Stimulated activated CD4-positive, alpha-beta T cell treated with anti-CD3 and anti-CD28 coated beads, Interleukin-1b, Interleukin-23, amount 100 ng/mL, for 24 hours (primary cell): ENCODE measurements around the gene DKC1.
"Not testable (repeated sequence)": the region's sequence is repeated elsewhere in the genome, so short reads cannot be mapped to it uniquely, and the experiment has no call there.

ENCODE experiments used
- DNase-seq, 4 experiments: peaks; one replicate each; pipeline ENCODE4 v3.0.0-alpha.2; 2020; ENCODE audit warnings: low read depth in 4 of 4, low spot score in 1 of 4

The DKC1 gene

DNA sequence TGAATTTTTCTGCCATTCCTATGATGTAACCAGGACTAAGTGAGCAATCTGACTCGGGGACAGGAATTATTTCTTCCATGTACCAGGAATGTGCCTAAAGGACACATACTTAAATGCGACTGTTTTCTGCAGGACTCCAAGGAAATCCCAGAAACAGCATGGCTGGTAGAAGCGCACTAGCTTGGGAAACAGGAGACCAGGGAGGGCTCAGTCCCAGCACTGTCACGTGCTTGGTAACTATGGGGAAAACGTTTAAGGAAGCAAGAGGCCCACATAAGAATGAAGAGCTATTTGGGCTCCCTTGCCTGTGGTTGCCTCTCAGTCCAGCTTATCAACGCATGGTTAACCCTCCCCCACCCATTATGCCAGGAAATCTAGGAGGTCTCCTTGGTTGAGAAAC is 23.1 kb downstream of the DKC1 start:
- DNase-seq = no peak

GRCh38 chrX:154791467-154791866 is 28.8 kb downstream of the DKC1 start:
- DNase-seq = no peak

- DNase-seq = no peak
Measured at GRCh38 chrX:154791939-154792338, 29.3 kb downstream of the DKC1 start.

GRCh38 chrX:154793084-154793795 is 30.6 kb downstream of the DKC1 start:
- no peak for DNase-seq

DNA sequence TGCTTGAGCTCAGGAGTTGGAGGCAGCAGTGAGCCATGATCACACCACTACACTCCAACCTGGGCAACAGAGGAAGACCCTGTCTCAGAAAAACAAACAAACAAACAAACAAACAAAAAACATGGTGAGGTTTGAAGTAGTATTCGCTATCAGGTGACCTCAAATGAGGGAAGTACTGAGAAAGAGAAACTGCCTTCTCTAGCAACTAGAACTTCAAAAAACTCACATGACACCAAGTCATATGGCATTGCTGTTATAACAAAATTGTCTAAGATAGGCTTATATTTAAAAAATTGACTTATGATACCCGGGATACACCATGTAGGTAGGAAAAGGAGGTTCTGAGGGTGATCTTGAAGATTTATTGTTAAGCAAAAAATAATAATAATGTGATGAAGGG is 32.4 kb downstream of the DKC1 start:
- no peak for DNase-seq

- DNase-seq = no peak
Measured at GRCh38 chrX:154797006-154797405, 34.3 kb downstream of the DKC1 start.

DNA sequence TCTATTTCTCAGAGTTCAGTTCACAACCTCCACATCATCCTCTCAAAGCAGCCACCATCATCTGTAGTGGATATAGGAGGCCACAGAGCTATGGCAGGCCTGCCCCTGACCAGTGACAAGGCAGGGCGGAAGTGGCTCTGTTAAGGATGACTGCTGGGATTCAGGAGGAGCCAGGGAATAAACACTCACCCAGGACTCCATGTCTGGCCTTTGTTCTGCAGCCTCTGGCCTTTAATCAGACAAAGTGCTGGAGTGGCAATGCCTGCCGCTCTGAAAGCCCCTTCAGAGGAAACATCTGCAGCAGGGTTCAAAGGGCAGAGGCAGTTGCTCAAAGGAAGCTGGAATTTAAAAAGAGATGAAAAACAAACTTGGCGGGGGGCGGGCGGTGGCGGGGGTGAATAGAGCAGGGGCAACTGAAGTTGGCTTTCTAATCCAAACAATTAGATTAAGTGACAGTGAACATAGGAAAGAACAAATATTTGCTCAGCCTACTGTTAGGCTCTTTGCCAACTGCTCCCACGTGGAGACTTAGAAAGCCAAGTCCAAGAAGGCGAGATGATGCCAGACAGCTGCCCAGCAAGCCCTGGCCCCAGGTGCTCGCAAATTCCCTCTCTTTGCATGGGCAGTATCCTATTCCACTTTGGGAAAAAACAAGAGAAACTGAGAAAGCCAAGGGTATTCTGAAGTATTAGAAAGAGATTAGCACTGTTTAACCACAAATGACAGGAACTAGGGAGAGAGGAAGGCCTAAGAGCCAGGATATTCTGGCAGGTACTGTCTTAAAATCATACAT is 37.1 kb downstream of the DKC1 start:
- no peak for DNase-seq

GRCh38 chrX:154800478-154801210 is 38.0 kb downstream of the DKC1 start:
- DNase-seq = no peak

DNA sequence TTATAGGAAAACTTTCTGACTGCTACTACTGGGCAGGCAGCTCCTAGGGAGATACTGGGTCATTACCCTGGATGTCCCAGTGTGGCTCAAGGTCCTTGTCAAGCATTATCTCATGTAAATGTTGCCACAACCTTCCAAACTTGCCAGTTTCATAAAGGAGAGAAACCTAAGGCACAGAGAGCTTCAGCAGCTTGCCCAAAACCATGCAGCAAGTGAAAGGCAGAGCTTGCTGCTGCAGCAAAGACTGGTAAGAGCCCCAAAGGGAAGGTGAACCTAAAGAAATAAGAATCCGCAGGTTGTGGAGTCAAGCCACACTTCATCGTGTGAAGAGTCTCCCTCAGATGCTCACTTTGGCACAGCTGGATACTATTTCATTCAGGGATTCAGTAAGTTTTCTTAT is 40.3 kb downstream of the DKC1 start:
- DNase-seq = no peak

DNA sequence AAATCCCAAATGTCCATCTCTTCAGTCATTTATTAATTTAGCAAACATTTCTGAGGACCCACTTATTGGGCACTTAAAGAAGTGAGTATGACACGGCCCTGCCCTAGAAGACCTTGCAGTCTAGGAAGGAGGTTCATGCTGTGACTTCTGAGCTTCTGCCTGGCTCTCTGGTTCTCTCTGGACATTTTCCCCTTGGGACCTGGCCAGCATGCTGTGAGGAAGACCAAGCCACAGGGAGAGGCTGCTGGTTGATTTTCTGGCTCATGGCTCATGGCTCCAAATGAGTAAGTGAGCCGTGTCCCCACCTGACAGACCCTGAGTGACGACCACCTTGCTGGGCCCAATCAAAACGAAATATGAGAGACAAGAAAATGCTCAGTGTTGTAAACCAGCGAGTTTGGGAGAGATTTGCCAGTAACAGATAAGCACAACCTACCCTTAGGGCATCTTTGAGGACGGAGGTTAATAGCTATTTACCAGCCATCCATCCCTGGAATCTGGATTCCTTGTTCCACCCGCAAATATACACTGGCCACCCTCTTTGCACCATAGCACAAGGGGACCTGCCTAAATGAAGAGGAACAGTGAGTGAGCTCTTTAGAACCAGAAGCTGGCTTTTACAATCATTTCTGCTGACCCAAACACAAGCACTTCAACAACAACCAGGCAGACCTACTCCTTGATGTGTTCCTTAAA is 41.7 kb downstream of the DKC1 start:
- no peak for DNase-seq

DNA sequence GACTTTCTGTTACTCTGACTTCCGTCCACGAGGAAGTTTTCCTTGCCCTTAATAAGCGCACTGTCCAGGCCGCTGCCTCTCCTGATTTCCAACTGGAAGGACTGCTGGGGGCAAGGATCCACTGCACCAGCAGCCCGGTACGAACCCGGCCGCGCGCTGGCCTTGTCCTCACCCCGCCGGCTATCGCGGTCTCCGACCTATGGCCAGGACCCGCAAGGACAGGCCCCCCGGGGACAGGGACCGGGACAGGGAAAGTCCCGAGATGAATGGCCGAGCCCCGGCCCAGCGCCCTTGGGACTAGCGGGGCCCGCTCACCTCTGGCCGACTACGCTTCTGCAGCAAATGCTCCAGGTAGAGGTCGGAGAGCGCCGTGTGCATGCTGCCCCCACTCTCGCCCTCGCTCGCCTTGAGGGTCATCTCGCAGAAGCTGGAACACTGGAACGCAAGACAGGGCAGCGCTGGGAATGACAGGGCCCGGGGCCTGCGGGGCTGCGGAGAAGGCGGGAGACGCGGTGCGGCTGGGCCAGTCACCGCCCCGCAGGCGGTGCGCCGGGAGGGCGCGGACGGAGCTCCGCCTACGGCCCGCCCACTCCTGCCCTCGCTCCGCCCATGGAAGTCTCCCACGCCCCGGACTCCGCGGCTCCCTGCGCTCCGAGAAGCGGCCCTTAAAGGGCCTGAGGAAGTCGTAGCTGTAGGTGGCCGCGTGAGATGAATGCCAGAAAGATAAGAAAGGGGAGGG is 42.5 kb downstream of the DKC1 start, which contains the start of gene MPP1:
MPP1 (minus strand) TSS at position 529 of the 739 bp plus-strand sequence; CDS start at position 417, 112 bp downstream.
- peak in 3 of 4 experiments; percentile 45 to 62 (median 62) for DNase-seq

DNA sequence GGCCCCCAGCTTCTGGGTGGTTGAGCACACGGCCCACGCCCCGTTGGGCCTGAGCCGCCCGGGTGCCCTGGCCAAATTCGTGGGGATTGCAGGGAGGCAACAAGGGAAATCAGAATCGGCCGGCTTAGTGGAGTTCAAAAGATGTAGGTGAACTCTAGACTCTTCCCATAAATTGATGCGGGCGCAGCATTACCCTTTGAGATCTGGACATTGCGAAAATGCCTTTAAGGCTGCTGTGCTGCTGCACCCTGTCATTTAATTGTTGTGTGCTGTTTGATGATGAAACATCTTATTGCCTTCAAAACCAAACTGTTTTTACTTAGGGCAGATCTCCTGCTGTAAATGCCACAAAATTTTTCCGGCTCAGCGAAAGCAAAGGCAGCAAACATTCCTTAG is 43.0 kb downstream of the DKC1 start:
- no peak for DNase-seq

DNA sequence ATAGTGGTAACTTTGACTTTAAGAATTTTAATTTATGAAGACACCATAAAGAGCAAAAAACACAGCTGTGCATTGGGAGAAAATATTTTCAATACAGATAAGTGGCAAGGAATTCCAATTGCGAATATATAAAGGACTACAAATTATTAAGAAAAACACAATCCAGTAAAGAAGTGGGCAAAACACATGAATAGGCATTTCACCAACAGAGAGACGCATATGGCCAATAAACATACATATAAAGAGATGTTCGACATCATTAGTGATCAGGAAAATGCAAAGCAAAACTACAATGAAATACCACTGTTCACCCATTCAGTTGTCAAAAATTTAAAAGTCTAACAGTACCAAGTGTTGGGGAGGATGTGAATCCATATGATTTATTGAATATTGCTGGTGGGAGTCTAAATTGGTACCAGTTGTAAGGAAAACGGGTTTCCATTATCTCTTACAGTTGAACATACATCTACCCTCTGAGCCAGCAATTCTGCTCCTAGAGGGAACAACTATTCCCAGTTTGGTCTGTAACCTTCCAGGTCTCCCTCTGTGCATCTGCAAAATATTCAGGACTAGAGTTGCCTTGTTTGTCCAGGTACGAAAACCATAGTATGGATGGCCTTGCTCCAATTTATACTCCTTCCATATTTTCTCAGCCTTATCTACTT is 44.3 kb downstream of the DKC1 start:
- no peak for DNase-seq

DNA sequence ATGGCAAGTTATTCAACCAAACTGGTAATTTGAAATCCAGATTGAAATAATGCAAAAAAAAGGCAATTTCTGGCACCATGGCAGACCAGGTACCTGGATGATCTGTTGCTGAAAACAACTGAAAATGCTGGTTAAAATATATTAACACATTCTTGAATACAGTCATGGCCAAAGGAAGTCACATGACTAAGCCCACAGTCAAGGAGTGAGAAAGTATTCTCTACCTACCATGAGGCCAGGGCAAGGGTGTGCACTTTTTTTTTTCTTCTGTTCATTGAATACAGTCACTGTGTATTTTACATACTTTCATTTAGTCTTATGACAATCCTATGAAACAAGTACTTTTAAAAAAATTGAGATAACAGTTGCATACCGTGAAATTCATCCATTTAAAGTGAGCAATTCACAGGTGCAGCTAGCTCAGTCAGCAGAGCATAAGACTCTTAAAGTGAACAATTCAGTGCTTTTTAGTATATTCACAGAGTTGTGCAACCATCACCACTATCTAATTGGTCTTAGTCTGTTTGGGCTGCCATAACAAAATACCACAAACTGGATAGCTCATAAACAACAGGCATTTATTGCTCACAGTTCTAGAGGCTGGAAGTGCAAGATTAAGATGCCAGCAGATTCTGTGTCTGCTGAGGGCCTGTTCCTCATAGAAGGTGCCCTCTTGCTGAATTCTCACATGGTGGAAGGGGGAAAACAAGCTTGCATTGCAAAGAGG is 47.4 kb downstream of the DKC1 start:
- no peak for DNase-seq

GRCh38 chrX:154812341-154813101 is 49.9 kb downstream of the DKC1 start:
- no peak for DNase-seq

- DNase-seq = no peak
Measured at GRCh38 chrX:154813801-154814200, 51.1 kb downstream of the DKC1 start.

- no peak for DNase-seq
Measured at GRCh38 chrX:154815274-154815818, 52.7 kb downstream of the DKC1 start.

GRCh38 chrX:154816326-154816898 is 53.7 kb downstream of the DKC1 start:
- not testable (repeated sequence) for DNase-seq
